Large intestine (tissue), 12 donors: Measurements from ENCODE around the gene NAA10. TPM values are rescaled to one million over a fixed set of nuclear protein-coding genes. Genes with fewer than 3 reads are reported as not detected.
"Not testable (repeated sequence)": the region's sequence is repeated elsewhere in the genome, so short reads cannot be mapped to it uniquely, and the experiment has no call there.

Experiments
- DNase-seq, 2 donors: peaks; one replicate each; pipeline versions ENCODE4 v3.0.0 to v3.0.0-alpha.2; 2013
- H3K27ac ChIP-seq: one replicate; pipeline ENCODE4 v1.5.1; 2013; ENCODE audit warnings: low read length
- H3K27me3 ChIP-seq: 2 replicates; pipeline ENCODE4 v1.6.1; 2013; ENCODE audit warnings: low read length; ENCODE audit not compliant: control insufficient read depth, insufficient read depth
- H3K36me3 ChIP-seq: 2 replicates; pipeline ENCODE4 v1.6.1; 2013; ENCODE audit warnings: low read length; ENCODE audit not compliant: control insufficient read depth, insufficient read depth
- H3K4me1 ChIP-seq: one replicate; pipeline ENCODE4 v1.6.1; 2013; ENCODE audit warnings: low read length; ENCODE audit not compliant: control insufficient read depth, insufficient read depth
- H3K4me3 ChIP-seq: one replicate; pipeline ENCODE4 v1.5.1; 2013; ENCODE audit warnings: low read length
- H3K9me3 ChIP-seq: one replicate; pipeline ENCODE4 v1.6.1; 2013; ENCODE audit warnings: mild to moderate bottlenecking, low read depth, low read length, moderate library complexity; ENCODE audit not compliant: control insufficient read depth
- WGBS: methylation state at CpG from one replicate; pipeline ENCODE4 v1.1.5; 2013; ENCODE audit warnings: low lambda C conversion rate; ENCODE audit not compliant: insufficient coverage; 5-methylcytosine and 5-hydroxymethylcytosine counted together
- long read RNA-seq, 11 donors: transcript quantifications; one replicate each; lab custom pipeline, GENCODE V29; 2026
- polyA plus RNA-seq: library from polyadenylated mRNA; unstranded; fragments of 120-200 nt; gene quantifications from one replicate; pipeline ENCODE4 v1.2.1, GENCODE V29; 2013

Gene NAA10
- 73.6 TPM for polyA plus RNA-seq
- long read RNA-seq, donor 1, transcript NAA10-208 (8 exons, 1,772 nt), result major isoform, 13 of 16 reads
- long read RNA-seq, donor 1, partial matches to known transcripts, result 0 of 16 reads
- long read RNA-seq, donor 1, other reads (novel, unspliced or antisense), result 0 of 16 reads
- long read RNA-seq, donor 2, transcript NAA10-208 (8 exons, 1,772 nt), result major isoform, 22 of 43 reads
- long read RNA-seq, donor 2, partial matches to known transcripts, result 7 of 43 reads
- long read RNA-seq, donor 2, other reads (novel, unspliced or antisense), result 0 of 43 reads
- long read RNA-seq, donor 3, transcript NAA10-208 (8 exons, 1,772 nt), result major isoform, 28 of 36 reads
- long read RNA-seq, donor 3, partial matches to known transcripts, result 0 of 36 reads
- long read RNA-seq, donor 3, other reads (novel, unspliced or antisense), result 0 of 36 reads
- long read RNA-seq, donor 4, partial matches to known transcripts, result 0 of 1 reads
- long read RNA-seq, donor 4, other reads (novel, unspliced or antisense), result 0 of 1 reads
- long read RNA-seq, donor 5, transcript NAA10-208 (8 exons, 1,772 nt), result major isoform, 16 of 19 reads
- long read RNA-seq, donor 5, partial matches to known transcripts, result 0 of 19 reads
- long read RNA-seq, donor 5, other reads (novel, unspliced or antisense), result 0 of 19 reads
- long read RNA-seq, donor 6, transcript NAA10-208 (8 exons, 1,772 nt), result major isoform, 12 of 24 reads
- long read RNA-seq, donor 6, partial matches to known transcripts, result 0 of 24 reads
- long read RNA-seq, donor 6, other reads (novel, unspliced or antisense), result 0 of 24 reads
- long read RNA-seq, donor 7, transcript NAA10-208 (8 exons, 1,772 nt), result major isoform, 14 of 19 reads
- long read RNA-seq, donor 7, partial matches to known transcripts, result 0 of 19 reads
- long read RNA-seq, donor 7, other reads (novel, unspliced or antisense), result 0 of 19 reads
- long read RNA-seq, donor 8, transcript NAA10-208 (8 exons, 1,772 nt), result major isoform, 28 of 44 reads
- long read RNA-seq, donor 8, partial matches to known transcripts, result 5 of 44 reads
- long read RNA-seq, donor 8, other reads (novel, unspliced or antisense), result 0 of 44 reads
- long read RNA-seq, donor 9, transcript NAA10-208 (8 exons, 1,772 nt), result major isoform, 13 of 18 reads
- long read RNA-seq, donor 9, partial matches to known transcripts, result 0 of 18 reads
- long read RNA-seq, donor 9, other reads (novel, unspliced or antisense), result 0 of 18 reads
- long read RNA-seq, donor 10, transcript NAA10-208 (8 exons, 1,772 nt), result major isoform, 12 of 41 reads
- long read RNA-seq, donor 10, partial matches to known transcripts, result 23 of 41 reads
- long read RNA-seq, donor 10, other reads (novel, unspliced or antisense), result 0 of 41 reads
- long read RNA-seq, donor 11, transcript NAA10-208 (8 exons, 1,772 nt), result major isoform, 18 of 22 reads
- long read RNA-seq, donor 11, partial matches to known transcripts, result 0 of 22 reads
- long read RNA-seq, donor 11, other reads (novel, unspliced or antisense), result 0 of 22 reads

DNA sequence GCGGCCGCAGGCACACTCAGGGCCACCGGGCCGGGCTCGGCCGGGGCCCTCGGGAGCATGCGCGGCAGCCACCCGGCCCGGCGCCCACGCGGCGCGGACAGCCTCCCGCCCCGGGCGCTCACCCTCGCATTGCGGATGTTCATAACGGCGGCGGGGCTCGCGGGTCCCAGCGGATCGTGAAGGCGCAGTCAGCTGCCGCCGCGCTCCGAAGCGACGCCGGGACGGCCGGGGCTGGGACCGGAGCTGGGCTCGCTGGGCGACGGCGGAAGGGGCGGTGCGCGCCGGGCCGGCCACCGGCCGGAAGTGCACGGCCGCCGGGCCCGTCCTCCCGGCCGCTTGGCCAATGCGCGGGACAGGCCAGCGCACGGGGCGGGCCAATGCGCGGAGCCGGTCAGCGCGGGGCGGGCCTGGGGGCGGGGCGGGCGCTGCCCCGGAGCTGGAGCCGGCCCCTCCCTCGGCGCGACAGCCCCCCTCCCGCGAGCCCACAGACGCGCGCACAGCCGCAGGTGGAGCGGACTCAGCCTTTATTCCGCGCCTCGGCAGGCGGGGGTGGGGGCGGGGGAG is at the start of gene NAA10:
NAA10 (minus strand) TSS at position 276 of the 564 bp plus-strand sequence; CDS start at position 143, 133 bp downstream.
- Histone ChIP-seq H3K27me3 (no peaks in the 10 kb centered on the region), H3K4me3 (peak within 1 kb of the TSS; percentile 63), H3K9me3 (no peaks in the 10 kb centered on the region), H3K27ac (peak within 1 kb of the TSS; percentile 17), H3K36me3 (peaks cover 32% of the 10 kb centered on the region), H3K4me1 (peaks cover 10% of the 10 kb centered on the region)
- DNase-seq, result peak; percentile 63 to 73
- no CpG with 5 or more reads among the region's 87 CpGs for WGBS

- DNase-seq, result no peak
- Histone ChIP-seq H3K27me3 (no peaks in the 10 kb centered on the region), H3K4me3 (no peak overlapping the region), H3K9me3 (peaks cover 5% of the 10 kb centered on the region), H3K27ac (no peak overlapping the region), H3K4me1 (peaks cover 13% of the 10 kb centered on the region), H3K36me3 (no peaks in the 10 kb centered on the region)
- WGBS, result no CpG with 5 or more reads among the region's 12 CpGs
These were observed 48.5 kb upstream of the NAA10 start for GRCh38 chrX:153983321-153983801.

GRCh38 chrX:153981771-153982533 is 47.1 kb upstream of the NAA10 start:
- peaks cover 13% of the 10 kb centered on the region for H3K4me1 ChIP-seq
- no peaks in the 10 kb centered on the region for H3K27me3 ChIP-seq
- H3K27ac ChIP-seq, result no peak overlapping the region
- no peaks in the 10 kb centered on the region for H3K36me3 ChIP-seq
- peaks cover 5% of the 10 kb centered on the region for H3K9me3 ChIP-seq
- H3K4me3 ChIP-seq, result no peak overlapping the region
- no peak for DNase-seq
- WGBS, result no CpG with 5 or more reads among the region's 52 CpGs

GRCh38 chrX:153981231-153981630 is 46.4 kb upstream of the NAA10 start:
- WGBS, result no CpG with 5 or more reads among the region's 7 CpGs
- Histone ChIP-seq H3K9me3 (peaks cover 5% of the 10 kb centered on the region), H3K27ac (no peak overlapping the region), H3K27me3 (no peaks in the 10 kb centered on the region), H3K4me3 (no peak overlapping the region), H3K36me3 (no peaks in the 10 kb centered on the region), H3K4me1 (peaks cover 13% of the 10 kb centered on the region)
- DNase-seq, result no peak

- peaks cover 12% of the 10 kb centered on the region for H3K4me1 ChIP-seq
- peak in 1 of 2 donors; percentile 51 for DNase-seq
- not testable (repeated sequence) for H3K4me3 ChIP-seq, H3K27me3 ChIP-seq, H3K36me3 ChIP-seq, H3K9me3 ChIP-seq
- peak overlapping the region; percentile 42 for H3K27ac ChIP-seq
- WGBS, result no CpG with 5 or more reads among the region's 10 CpGs
These were observed 45.6 kb upstream of the NAA10 start for GRCh38 chrX:153980394-153980793.

- no CpG with 5 or more reads among the region's 3 CpGs for WGBS
- H3K27ac ChIP-seq, result peak overlapping the region; percentile 92
- no peak overlapping the region for H3K4me3 ChIP-seq
- no peaks in the 10 kb centered on the region for H3K9me3 ChIP-seq
- H3K27me3 ChIP-seq, result no peaks in the 10 kb centered on the region
- H3K4me1 ChIP-seq, result peaks cover 14% of the 10 kb centered on the region
- no peak for DNase-seq
- H3K36me3 ChIP-seq, result no peaks in the 10 kb centered on the region
These were observed 40.0 kb upstream of the NAA10 start for GRCh38 chrX:153974726-153975286.

- Histone ChIP-seq H3K36me3 (no peaks in the 10 kb centered on the region), H3K4me1 (peaks cover 18% of the 10 kb centered on the region), H3K4me3 (no peak overlapping the region), H3K27me3 (no peaks in the 10 kb centered on the region), H3K9me3 (no peaks in the 10 kb centered on the region), H3K27ac (peak overlapping the region; percentile 92)
- peak in 1 of 2 donors; percentile 62 for DNase-seq
- WGBS, result no CpG with 5 or more reads among the region's 14 CpGs
These were observed 39.3 kb upstream of the NAA10 start for GRCh38 chrX:153974003-153974725.

GRCh38 chrX:153973127-153974002 is 38.5 kb upstream of the NAA10 start:
- DNase-seq, result no peak
- peaks cover 23% of the 10 kb centered on the region for H3K4me1 ChIP-seq
- no CpG with 5 or more reads among the region's 20 CpGs for WGBS
- peaks cover under 1% of the 10 kb centered on the region for H3K36me3 ChIP-seq
- H3K9me3 ChIP-seq, result no peaks in the 10 kb centered on the region
- H3K27me3 ChIP-seq, result no peaks in the 10 kb centered on the region
- peak overlapping the region; percentile 54 for H3K4me3 ChIP-seq
- peak overlapping the region; percentile 92 for H3K27ac ChIP-seq
